Measurements from ENCODE around the gene TBCD. TPM values are rescaled to one million over a fixed set of nuclear protein-coding genes. Genes with fewer than 3 reads are reported as not detected.
"Not testable (repeated sequence)": the region's sequence is repeated elsewhere in the genome, so short reads cannot be mapped to it uniquely, and the experiment has no call there.

The TBCD gene
- total RNA-seq, 1 experiment from 2014 or later = 90.7 TPM

GRCh38 chr17:82769041-82769440 is 17.2 kb downstream of the TBCD start:
- Mint-ChIP-seq H3K27ac (ENCODE audit: unreplicated experiment) (no peak overlapping the region), H3K9me3 (ENCODE audit: low read depth, unreplicated experiment) (no peaks in the 10 kb centered on the region)
- intact Hi-C loops (cut with micrococcal nuclease; ENCODE audit: unreplicated experiment) = loop anchor here (5.0 kb wide), 1 partner anchor 102 kb away; no protein-coding TSS in a partner anchor

GRCh38 chr17:82772026-82772425 is 20.2 kb downstream of the TBCD start:
- peak; percentile 8 for DNase-seq
- no peak for TF ChIP-seq CTCF (IDR thresholded peaks at IDR 0.05; ENCODE audit: unreplicated experiment)
- CTCF ChIA-PET = no interaction called here
- Mint-ChIP-seq H3K27me3 (ENCODE audit: unreplicated experiment) (no peaks in the 10 kb centered on the region), H3K4me3 (ENCODE audit: low read depth, unreplicated experiment) (no peak overlapping the region), H3K27ac (ENCODE audit: unreplicated experiment) (no peak overlapping the region), H3K36me3 (ENCODE audit: insufficient read depth, unreplicated experiment) (peaks cover 26% of the 10 kb centered on the region), H3K4me1 (ENCODE audit: low read depth, unreplicated experiment) (peaks cover 1% of the 10 kb centered on the region), H3K9me3 (ENCODE audit: low read depth, unreplicated experiment) (peaks cover under 1% of the 10 kb centered on the region)
- no TSS peak for BruUV-seq (replicated peaks)
- intact Hi-C loops (cut with micrococcal nuclease; ENCODE audit: unreplicated experiment) = no loop called here

More at GRCh38 chr17:82769041-82769440, 17.2 kb downstream of the TBCD start:
- CTCF ChIA-PET = no interaction called here
- H3K4me1 Mint-ChIP-seq (ENCODE audit: low read depth, unreplicated experiment) = no peaks in the 10 kb centered on the region
- peaks cover 26% of the 10 kb centered on the region for H3K36me3 Mint-ChIP-seq (ENCODE audit: insufficient read depth, unreplicated experiment)
- no peaks in the 10 kb centered on the region for H3K27me3 Mint-ChIP-seq (ENCODE audit: unreplicated experiment)
- BruUV-seq (replicated peaks) = no TSS peak
- H3K4me3 Mint-ChIP-seq (ENCODE audit: low read depth, unreplicated experiment) = no peak overlapping the region
- DNase-seq = no peak
- TF ChIP-seq CTCF (IDR thresholded peaks at IDR 0.05; ENCODE audit: unreplicated experiment) = no peak

GRCh38 chr17:82774456-82774855 is 22.6 kb downstream of the TBCD start:
- H3K9me3 Mint-ChIP-seq (ENCODE audit: low read depth, unreplicated experiment); H3K27ac Mint-ChIP-seq (ENCODE audit: unreplicated experiment); intact Hi-C loops (cut with micrococcal nuclease; ENCODE audit: unreplicated experiment); CTCF ChIA-PET; H3K4me1 Mint-ChIP-seq (ENCODE audit: low read depth, unreplicated experiment); DNase-seq; H3K4me3 Mint-ChIP-seq (ENCODE audit: low read depth, unreplicated experiment); H3K27me3 Mint-ChIP-seq (ENCODE audit: unreplicated experiment); BruUV-seq (replicated peaks): not testable (repeated sequence)
- H3K36me3 Mint-ChIP-seq (ENCODE audit: insufficient read depth, unreplicated experiment) = peaks cover 20% of the 10 kb centered on the region

GRCh38 chr17:82775001-82775823 is 23.3 kb downstream of the TBCD start:
- H3K27me3 Mint-ChIP-seq (ENCODE audit: unreplicated experiment) = no peaks in the 10 kb centered on the region

More at GRCh38 chr17:82775001-82775823, 23.3 kb downstream of the TBCD start:
- no TSS peak for BruUV-seq (replicated peaks)
- intact Hi-C loops (cut with micrococcal nuclease; ENCODE audit: unreplicated experiment) = no loop called here
- no peak overlapping the region for H3K27ac Mint-ChIP-seq (ENCODE audit: unreplicated experiment)
- H3K4me1 Mint-ChIP-seq (ENCODE audit: low read depth, unreplicated experiment) = peaks cover 6% of the 10 kb centered on the region
- peak; percentile 77 for TF ChIP-seq CTCF (IDR thresholded peaks at IDR 0.05; ENCODE audit: unreplicated experiment)
- CTCF ChIA-PET = no interaction called here
- H3K9me3 Mint-ChIP-seq (ENCODE audit: low read depth, unreplicated experiment) = peaks cover 5% of the 10 kb centered on the region
- DNase-seq = peak; percentile 47
- peaks cover 16% of the 10 kb centered on the region for H3K36me3 Mint-ChIP-seq (ENCODE audit: insufficient read depth, unreplicated experiment)
- H3K4me3 Mint-ChIP-seq (ENCODE audit: low read depth, unreplicated experiment) = no peak overlapping the region
